HG02610 (cell line): Measurements from ENCODE around the gene MBP.

Source experiments
- ATAC-seq: cut with Tn5 transposase; IDR thresholded peaks from one replicate; pipeline ENCODE4 v1.9.1; 2021; ENCODE audit warnings: mild to moderate bottlenecking, moderate library complexity; ENCODE audit not compliant: unreplicated experiment

Gene MBP

DNA sequence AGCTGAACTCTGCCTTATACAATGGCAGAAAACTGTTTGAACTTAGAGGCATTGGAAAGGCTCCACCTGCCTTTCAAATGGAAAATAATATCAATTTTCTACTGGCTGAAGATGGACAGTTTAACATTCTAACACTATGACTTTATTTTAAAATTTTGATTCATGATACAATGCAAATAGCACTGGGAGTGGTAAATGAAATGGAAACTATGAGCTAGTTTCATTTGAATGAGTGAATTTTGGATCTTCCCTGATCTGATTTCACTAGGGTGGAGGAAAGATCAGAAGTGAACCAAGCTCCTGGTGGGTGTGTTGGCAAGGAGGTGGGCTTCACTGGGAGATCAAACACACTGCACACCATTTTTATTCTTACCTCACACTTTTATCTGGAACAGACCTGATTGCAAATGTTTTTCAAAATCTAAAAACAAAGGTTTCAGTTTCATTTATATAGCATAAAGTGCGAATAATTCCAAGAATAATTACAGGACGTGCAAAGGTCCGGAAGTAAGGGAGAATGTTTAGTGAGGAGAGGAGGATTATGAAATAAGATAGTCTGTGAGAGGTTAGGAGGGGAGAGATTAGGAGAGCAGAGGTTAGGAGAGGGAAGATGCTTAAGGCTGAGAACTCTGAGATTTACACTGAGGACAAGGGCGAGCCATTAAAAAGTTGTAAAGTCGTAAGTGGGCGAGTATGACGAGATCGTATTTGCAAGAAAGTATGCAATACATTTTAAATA, 18.6 kb upstream of the MBP start:
- ATAC-seq = no peak

DNA sequence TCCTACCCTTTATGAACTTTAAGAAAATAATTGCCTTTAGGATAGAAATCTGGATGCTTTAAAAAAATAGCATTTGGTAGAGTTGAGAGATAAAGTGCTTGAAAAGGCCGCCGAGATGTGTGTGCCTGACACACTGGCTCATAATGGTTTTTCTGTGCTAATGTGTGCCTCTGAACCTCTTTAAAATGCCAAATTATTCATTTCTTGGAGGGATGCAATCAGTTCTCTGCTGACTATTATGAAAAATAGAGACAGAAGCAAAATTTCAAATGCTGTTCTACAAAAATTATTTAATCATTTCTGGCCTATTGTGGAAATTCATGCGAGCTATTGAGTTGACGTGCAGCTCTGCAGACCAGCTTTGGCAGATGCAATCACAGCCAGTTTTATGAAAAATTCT, 18.0 kb upstream of the MBP start:
- no peak for ATAC-seq

DNA sequence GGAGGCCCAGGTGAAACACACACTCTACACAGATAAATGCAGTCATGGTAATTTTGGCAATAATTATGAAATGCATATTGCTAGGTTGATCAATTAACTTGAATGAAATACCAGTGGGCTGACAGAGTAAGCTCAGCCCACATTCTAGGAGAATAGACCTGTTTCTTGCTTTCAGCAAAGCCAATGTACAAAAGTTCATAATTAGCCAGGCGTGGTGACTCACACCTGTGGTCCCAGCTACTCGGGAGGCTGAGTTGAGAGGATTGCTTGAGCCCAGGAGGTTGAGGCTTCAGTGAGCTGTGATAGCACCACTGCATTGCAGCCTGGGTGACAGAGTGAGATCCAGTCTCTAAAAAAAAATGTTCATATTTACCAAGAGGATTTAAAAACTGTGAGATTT, 15.7 kb upstream of the MBP start:
- ATAC-seq = no peak

DNA sequence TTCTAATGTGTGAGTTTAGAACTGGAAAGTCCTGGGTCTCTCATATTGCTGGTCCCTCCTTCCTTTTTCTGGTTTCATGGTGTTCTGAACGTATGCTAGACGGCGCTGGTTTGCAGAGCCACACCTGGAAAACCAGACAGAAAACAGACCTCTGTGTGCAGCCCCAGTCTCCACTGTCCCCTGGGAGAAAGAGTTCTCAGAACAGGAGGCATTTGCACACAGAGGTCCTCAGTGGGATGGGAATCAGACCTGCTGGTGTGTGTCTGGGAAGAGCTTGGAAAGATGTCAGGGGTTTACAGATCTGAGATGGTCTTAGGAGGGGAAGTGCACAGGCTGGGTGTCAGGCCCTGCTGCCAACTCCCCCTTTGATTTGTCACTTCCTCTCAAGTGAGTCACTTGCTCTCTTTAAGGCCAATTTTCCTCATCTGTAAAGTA, 14.9 kb upstream of the MBP start:
- peak; percentile 60 for ATAC-seq

DNA sequence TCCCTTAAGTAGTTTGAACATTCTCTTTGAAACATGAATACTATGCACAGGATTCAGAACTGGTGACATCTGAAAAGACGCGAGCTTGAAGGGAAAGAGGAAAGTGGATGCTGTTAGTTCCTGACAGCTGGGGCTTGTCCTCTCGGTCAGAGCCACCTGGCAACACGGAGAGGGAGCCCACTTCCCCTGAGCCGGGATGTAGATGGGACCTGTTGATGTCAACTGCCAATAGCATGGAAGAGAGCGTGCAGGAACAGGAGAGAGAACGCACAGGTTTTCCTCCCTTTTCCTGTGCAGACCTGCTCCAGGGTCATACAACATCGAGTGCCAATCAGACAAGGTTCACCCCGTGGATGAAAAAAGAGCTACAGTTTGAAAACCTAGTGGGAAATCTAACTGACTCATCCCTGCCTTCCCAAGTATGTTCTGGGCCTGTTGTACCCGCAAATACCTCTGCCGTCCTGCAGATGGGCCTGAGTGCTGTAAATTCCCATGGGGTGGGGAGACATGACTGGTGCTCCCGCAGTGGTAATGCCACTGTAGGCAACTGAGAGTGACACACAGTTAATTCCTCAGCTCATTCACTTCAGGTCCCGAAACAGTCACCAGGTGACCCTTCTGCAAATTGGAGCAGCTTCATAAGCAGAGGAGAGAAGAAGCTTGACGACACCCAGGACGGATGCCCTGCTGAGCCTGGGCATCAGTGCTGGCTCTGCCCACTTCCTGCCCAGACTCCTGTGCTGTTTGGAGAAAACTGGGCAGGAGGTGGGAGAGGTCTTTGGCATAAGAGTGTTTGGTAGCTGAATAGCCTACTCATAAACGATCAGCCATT, 13.9 kb upstream of the MBP start:
- no peak for ATAC-seq

DNA sequence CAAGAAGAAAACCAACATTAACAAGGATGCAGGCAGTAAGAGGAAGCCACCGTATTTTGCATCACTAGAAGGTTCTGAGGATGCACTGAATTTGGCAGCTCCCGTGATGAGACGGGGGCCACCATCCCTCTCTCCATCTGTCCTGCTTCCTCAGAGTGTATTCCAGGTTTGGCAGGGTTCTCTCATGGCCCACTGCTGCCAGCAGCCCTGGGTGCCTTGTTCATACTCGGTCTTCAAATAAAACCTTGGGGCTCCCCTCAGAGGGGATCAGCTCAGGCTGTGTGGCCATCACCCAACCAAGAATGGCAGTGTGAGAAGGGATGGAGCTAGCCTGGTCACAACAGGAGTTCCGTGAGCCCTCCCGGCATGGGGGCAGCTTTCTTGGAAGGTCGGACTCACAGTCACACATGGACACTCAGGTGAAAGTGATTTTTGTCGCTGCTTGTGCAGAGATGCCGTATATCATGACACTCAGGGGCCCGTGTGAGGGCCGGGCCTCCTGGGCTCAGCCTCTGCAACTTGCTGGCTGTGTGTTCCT, 12.8 kb upstream of the MBP start:
- ATAC-seq = no peak

DNA sequence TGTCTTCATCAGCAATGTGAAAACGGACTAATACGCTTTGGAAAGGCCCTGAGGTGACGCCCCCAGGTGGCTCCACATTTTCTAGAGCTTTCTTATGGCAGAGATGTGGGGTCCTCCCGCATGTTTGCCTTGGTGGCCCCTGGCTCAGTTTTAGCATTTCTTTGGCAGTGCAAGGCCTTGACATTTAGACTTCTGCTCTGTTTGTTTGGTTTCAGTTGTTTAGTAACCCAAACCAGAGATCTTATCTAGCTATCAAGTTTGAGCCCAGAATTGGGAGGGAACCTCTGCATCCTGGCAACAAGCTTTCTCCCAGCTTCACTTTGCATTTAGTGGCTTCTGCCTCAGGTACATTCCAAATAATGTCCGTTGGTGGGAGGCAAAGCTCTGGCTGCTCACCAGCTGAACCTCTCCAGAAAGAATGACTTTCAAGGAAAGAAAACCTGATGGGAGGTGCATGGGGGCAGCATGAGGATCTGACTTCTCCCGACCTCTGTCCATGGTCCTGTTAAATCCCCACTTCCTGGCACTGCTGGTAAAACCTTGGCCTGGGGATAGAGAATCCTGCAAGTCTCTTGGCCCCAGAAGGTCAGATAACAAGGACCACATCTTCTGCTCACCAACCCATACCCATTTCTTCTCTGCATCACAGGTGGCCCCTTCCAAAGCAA, 12.0 kb upstream of the MBP start:
- no peak for ATAC-seq

DNA sequence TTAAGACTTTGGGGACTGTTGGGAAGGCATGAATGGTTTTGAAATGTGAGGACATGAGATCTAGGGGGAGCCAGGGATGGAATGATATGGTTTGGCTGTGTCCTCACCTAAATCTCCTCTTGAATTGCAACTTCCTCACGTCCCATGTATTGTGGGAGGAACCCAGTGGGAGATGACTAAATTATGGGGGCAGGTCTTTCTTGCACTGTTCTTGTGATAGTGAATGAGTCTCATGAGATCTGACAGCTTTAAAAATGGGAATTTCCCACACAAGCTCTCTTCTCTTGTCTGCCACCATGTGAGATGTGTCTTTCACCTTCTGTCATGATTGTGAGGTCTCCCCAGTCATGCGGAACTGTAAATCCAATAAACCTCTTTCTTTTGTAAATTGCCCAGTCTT, 11.5 kb upstream of the MBP start:
- no peak for ATAC-seq

DNA sequence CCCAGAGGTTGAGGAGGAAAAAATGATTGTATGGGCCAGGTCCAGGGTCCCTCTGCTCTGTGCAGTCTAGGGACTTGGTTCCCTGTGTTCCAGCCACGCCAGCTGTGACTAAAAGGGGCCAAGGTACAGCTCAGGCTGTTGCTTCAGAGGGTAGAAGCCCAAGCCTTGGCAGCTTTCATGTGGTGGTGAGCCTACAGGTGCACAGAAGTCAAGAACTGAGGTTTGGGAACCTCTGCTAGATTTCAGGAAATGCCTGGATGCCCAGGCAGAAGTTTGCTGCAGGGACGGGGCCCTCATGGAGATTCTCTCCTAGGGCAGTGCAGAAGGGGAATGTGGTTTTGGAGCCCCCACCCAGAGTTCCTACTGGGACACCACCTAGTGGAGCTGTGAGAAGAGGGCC, 10.6 kb upstream of the MBP start:
- ATAC-seq = no peak

DNA sequence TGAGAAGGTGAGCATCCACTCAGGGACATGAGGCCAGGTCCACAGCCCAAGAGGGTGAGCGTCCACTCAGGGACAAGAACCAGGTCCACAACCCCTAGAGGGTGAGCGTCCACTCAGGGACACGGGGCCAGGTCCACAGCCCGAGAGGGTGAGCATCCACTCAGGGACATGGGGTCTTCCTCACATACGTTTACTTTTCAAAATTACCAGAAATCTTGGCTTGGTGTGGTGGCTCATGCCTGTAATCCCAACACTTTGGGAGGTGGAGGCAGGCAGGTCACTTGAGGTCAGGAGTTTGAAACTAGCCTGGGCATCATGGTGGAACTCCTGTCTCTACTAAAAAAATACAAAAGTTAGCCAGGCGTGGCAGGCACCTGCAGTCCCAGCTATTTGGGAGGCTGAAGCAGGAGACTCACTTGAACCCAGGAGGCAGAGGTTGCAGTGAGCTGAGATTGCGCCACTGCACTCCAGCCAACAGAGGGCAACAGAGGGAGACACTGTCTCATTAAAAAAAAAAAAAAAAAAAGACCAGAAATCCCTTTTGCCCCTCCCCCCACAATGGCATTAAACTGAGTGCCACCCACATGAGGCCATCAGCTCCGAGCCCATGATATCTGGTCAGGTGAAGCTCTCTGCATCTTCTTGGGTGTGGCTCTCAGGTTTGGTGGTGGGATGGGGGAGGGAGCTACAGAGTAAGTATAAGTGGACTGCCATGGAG, 9.0 kb upstream of the MBP start:
- ATAC-seq = no peak

DNA sequence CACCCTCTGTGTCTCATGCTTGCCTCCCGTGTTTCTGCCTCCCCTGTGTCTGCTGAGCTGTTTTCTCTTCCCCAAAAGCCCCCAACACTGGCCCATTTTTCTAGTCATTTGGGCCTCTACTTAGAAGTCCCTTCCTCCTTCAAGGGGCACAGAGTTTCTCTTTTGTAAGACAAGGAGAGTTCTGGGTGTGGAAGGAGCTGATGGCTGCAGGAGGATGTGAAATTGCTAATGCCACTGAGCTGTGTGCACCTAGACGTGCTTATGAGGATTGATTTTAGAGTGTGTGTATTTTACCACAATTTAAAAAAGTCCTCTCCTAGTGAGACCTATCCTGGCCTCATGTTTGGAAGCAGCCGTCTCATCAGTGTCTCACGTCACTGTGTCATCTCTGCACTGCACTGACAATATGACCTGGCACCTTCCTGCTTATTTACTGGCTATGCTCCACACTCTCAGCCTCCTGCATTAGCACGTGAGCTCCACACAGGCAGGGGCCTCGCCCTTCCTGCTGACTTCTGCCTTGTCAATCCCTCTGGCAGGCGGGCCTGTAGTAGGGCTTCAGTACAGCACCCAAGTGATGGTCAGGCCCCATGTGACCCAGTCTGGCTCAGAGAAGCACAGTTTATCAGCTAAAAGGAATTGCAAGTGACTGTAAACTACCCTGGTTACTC, 8.0 kb upstream of the MBP start:
- ATAC-seq = no peak

DNA sequence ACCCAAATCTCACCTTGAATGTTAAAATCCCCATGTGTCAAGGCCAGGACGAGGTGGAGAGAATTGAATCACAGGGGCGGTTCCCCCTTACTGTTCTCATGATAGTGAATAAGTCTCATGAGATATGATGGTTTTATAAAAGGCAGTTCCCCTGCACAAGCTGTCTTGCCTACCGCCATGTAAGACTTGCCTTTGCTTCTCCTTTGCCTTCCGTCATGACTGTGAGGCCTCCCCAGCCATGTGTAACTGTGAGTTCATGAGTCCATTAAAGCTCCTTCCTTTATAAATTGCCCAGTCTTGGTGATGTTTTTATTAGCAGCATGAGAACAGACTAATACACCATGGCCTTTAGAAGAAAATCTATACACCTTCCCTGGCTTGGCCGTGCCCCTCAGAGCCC, 7.4 kb upstream of the MBP start:
- no peak for ATAC-seq

DNA sequence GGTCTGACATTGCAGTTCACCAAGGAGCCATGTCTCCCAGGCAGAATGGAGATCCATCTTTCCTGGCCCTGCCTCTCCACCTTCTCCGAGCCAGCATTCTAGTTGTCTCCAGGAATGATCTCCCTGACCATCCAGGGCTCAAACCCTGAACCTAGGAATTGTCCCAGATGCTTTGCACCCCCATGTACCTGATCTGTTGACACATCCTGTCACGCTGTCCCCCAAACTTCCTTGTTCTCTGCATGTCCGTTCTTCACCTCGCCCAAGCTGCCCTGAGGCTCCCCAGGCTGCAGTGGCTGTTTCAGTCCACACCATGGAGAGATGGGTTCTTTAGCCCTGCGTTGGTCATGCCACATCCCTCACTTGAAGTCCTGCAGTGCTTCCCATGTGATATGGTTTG, 7.0 kb upstream of the MBP start:
- no peak for ATAC-seq

DNA sequence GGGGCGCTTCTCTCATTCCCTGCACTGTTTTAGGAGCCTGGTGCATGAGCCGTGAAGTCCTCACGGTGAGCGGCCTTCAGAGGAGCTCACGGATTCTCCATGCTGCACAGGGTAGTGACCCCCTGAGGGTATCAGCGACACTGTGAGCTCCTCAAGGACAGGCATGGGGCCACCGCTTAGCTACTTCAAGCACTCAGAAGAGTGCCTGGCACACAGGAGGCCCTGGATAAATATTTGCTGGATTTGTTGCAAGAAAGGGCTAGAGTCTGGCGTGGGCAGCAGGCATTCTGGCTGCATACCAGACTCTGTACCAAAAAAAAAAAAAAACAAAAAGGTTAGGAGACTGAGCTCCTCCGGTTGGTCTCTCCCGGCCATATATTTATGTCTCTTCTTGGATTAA, 5.7 kb upstream of the MBP start:
- ATAC-seq = no peak

DNA sequence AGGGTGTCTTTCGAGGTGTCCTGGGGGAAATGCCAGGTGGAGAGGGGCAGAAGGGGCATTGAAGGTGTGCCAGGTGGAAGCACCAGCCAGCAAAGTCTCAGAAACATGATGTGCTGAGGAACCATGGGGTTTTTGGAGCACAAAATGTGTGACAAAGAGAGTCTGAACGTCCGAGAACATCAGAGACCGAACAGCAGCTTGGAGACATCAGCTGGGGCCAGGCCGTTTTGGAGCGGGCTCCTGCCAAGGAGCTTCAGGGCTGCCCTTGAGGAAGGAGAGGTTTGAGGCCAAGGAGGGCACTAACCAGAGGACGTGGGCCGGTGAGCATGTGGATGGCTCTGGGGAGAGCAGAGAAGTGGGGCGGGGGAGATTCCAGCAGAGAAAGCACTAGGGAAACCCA, 5.3 kb upstream of the MBP start:
- no peak for ATAC-seq

DNA sequence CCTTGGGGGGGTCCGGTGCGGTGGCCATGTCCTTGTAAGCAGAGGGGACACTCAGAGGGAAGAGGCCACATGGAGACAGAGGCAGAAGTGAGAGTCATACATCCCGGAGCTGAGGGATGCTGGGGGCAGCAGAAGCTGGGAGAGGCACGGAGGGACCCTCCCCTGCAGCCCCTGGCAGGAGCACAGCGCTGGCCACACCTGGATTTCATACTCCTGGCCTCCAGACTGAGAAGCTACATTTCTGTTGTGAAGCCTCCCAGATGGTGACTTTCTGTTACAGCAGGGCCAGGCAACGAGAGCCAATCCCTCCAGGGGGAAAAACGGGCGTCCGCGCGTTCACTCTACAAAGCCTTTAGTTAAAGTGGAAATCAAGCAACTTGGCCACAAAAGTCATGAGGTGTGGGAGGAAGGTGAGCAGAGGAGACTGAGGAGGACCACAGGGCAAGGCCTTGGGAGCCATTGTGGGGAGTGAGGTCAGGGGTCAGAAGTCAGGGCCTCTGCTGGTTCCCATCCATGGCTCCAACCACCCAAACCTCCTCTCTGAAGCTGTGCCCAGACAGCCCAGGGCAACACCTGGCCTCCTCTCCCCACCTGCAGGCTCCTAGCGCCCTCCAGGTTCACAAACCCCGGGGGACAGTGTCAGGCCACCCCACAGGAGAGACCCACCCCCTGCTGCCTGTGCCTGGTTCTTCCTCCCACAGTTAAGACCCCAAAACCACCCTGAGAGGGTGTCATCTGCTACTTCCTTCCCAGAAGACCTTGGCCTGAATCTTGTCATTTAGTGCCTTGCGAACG, 4.5 kb upstream of the MBP start:
- no peak for ATAC-seq

DNA sequence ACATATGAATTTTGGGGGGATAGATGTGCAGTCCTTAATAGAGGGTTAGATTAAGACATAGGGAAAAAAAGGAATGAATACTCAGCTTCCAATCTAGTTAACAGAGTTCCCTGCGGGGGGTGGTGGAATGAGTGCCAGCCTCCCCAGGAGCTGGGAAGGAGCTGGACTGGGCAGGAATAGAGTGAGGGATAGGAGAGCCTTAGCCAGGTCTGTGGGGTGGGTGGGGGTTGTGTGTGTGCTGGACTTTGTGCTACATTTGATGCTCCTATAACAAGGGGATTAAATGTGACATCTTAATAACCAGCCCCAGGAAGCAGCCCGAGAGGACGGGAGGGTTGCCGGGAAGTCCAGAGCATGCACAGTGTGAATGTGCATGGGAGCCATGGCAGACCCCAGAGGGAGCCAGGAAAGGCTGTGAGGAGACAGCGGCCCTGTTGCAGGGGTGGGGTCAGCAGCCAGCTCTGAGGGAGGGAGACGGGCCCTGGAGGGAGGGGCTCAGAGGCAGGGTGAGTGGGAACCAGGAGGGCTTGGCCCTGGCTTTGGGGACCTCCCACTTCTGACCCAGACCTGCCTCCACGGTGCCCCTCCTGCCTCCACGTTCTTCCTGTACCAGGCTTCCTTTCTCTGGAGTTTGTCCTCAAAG, 3.6 kb upstream of the MBP start:
- ATAC-seq = no peak

DNA sequence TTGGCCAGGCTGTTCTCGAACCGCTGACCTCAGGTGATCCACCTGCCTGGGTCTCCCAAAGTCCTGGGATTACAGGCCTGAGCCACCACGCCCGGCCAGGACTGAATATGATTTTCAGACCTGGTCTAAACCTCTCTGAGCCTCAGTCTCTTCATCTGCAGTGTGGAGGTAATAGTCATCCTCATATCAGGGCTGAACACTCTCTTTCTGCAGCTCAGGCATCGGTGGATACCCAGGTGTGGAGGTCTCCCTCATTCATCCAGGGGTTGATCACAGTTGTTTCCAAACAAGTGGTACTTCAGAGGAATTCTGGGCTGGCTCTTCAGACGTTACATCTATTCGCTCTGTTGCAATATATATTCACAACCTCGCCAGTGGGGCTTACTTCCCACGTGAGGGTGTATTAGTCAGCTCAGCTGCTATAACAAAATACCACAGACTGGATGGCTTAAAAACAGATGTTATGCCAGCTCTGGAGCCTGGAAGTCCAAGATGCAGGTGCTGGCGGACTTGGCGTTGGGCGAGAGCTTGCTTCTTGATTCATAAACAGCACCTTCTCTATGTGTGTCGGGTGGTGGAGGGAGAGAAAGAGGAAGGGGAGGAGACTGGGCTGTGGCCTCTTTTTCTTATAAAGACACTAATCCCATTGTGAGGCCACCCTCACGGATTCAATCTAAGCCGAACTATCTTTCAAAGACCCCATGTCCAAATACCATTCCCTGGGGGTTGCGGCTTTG, 2.9 kb upstream of the MBP start:
- no peak for ATAC-seq

DNA sequence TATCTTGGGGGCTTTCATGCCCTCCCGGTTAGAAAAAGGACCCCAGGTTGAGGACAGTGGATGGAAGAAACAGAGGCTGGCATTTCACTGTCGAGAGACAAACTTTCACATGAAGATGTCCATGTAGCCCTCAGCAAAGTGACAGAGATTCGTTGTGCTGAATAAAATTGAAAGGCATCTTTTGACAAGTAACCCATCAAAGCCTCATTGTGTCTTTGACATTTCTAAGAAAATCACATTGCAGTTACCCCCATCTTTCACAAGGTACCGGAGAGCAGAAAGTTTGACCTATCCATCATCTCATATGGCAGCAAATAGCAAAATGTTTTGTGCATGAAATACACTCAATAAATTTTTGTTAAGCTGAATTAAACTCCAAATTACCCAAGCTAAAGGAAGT, 2.0 kb upstream of the MBP start:
- no peak for ATAC-seq
